Brain microvascular endothelial cell (primary cell): Measurements from ENCODE around the gene ZNF22.
A peak's percentile ranks its signal among the peaks of the same experiment; 100 is the strongest.

Source experiments
- DNase-seq: peaks from one replicate; pipeline ENCODE4 v3.0.0-alpha.2; 2020
- H3K27ac ChIP-seq: fragments of 250-450 bp; sonication (Bioruptor Pico); 2 replicates; pipeline ENCODE4 v1.5.1; 2020; ENCODE audit warnings: mild to moderate bottlenecking, moderate library complexity
- H3K27me3 ChIP-seq: fragments of 250-450 bp; sonication (Bioruptor Pico); replicated peaks from 2 replicates; pipeline ENCODE4 v1.5.1; 2020; ENCODE audit warnings: mild to moderate bottlenecking
- H3K36me3 ChIP-seq: fragments of 250-450 bp; sonication (Bioruptor Pico); replicated peaks from 2 replicates; pipeline ENCODE4 v1.5.1; 2020; ENCODE audit warnings: mild to moderate bottlenecking
- H3K4me3 ChIP-seq: 2 replicates; pipeline ENCODE4 v1.5.1; 2011; ENCODE audit warnings: low read depth, mild to moderate bottlenecking, control low read depth, low read length, moderate library complexity
- in situ Hi-C: cut with HindIII; loops from 2 replicates; pipeline ENCODE4 v1.10.0; 2017; ENCODE audit warnings: low sequenced_read_pairs, low pct_ligation_motif_present
- TF ChIP-seq, protein P1 (sequence below): IDR thresholded peaks from 2 replicates; pipeline ENCODE4 v1.5.1; 2011; ENCODE audit warnings: low read depth, mild to moderate bottlenecking, moderate library complexity, low read length, control low read depth, inconsistent platforms; ENCODE audit errors: missing control alignments

The ZNF22 gene

DNA sequence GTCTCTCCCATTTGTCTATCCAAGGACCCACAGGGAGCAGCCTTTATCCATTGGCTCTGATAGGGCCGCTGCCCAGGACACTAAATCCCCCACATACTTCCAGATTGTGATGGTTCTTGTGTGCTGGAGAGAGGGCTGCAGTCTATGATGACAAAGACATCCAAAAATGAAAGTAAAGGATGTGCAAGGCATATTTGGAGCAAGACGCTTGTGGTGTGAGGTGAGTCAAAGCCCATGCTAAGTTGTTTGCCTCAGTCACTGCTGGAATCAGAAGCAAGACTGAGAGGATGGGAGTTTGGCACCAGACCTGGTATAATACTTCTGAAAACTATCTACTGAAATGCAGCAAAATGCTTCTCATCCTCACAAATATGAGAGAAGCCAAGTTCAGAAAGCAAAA, 22.7 kb downstream of the ZNF22 start:
- H3K4me3 ChIP-seq = no peak overlapping the region
- H3K27ac ChIP-seq = no peak overlapping the region
- H3K36me3 ChIP-seq = no peaks in the 10 kb centered on the region
- TF ChIP-seq, protein P1, sequence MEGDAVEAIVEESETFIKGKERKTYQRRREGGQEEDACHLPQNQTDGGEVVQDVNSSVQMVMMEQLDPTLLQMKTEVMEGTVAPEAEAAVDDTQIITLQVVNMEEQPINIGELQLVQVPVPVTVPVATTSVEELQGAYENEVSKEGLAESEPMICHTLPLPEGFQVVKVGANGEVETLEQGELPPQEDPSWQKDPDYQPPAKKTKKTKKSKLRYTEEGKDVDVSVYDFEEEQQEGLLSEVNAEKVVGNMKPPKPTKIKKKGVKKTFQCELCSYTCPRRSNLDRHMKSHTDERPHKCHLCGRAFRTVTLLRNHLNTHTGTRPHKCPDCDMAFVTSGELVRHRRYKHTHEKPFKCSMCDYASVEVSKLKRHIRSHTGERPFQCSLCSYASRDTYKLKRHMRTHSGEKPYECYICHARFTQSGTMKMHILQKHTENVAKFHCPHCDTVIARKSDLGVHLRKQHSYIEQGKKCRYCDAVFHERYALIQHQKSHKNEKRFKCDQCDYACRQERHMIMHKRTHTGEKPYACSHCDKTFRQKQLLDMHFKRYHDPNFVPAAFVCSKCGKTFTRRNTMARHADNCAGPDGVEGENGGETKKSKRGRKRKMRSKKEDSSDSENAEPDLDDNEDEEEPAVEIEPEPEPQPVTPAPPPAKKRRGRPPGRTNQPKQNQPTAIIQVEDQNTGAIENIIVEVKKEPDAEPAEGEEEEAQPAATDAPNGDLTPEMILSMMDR = no peak
- in situ Hi-C loops = no loop called here
- DNase-seq = peak; percentile 8
- no peaks in the 10 kb centered on the region for H3K27me3 ChIP-seq

DNA sequence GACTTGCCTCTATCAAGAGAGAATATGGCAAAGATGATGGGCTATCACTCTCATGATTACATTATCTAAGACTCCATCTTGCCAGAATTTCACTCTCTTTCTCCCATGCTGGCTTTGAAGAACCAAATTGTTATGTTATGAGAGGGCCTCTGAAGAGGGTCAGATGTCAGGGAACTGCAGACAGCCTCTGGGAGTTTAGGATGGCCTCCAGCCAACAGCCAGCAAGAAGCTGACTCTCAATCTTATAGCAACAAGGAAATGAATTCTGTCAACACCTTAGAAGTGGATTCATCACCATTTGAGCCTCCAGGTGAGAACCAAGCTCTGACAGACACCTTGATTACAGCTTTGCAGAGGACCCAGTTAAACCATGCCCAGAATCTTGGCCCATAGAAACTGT, 33.6 kb downstream of the ZNF22 start:
- Histone ChIP-seq H3K27ac (no peak overlapping the region), H3K27me3 (no peaks in the 10 kb centered on the region), H3K4me3 (no peak overlapping the region), H3K36me3 (no peaks in the 10 kb centered on the region)
- in situ Hi-C loops = no loop called here
- DNase-seq = peak; percentile 5
- TF ChIP-seq, protein P1 = no peak

DNA sequence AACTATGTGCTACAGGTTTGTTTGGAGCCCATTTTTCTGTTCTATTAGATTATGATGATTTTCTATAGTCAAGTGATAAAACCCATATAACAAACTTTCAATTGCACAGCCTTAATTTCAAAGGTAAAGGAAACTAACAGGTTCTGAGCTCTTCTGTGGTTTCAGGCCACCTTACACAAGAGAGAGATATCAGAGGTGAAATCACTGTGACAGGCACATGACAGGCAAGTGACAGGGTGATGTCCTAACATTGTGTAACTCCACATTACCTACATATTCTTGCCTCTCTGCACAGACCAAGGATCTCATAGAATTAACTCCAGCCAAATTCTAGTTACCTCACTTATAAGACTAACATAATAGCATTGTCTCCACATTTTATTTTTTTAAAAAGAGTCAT, 35.0 kb downstream of the ZNF22 start:
- TF ChIP-seq, protein P1 = no peak
- in situ Hi-C loops = no loop called here
- H3K36me3 ChIP-seq = no peaks in the 10 kb centered on the region

GRCh38 chr10:45040921-45041542, 40.3 kb downstream of the ZNF22 start:
- TF ChIP-seq, protein P1 = no peak
- Histone ChIP-seq H3K27me3 (no peaks in the 10 kb centered on the region), H3K36me3 (no peaks in the 10 kb centered on the region), H3K4me3 (no peak overlapping the region), H3K27ac (no peak overlapping the region)
- in situ Hi-C loops = no loop called here
- peak; percentile 11 for DNase-seq

More for the DNA sequence above, 35.0 kb downstream of the ZNF22 start:
- Histone ChIP-seq H3K4me3 (no peak overlapping the region), H3K27me3 (no peaks in the 10 kb centered on the region), H3K27ac (no peak overlapping the region)
- DNase-seq = no peak

GRCh38 chr10:45044290-45044689, 43.6 kb downstream of the ZNF22 start:
- H3K27me3 ChIP-seq = no peaks in the 10 kb centered on the region
- TF ChIP-seq, protein P1 = no peak
- H3K4me3 ChIP-seq = no peak overlapping the region
- in situ Hi-C loops = no loop called here
- no peaks in the 10 kb centered on the region for H3K36me3 ChIP-seq
- H3K27ac ChIP-seq = no peak overlapping the region
- DNase-seq = no peak
